GM19455 (cell line): ENCODE results near the gene IPO8.
"Not testable (repeated sequence)": the region's sequence is repeated elsewhere in the genome, so short reads cannot be mapped to it uniquely, and the experiment has no call there.

Experiments
- ATAC-seq: cut with Tn5 transposase; IDR thresholded peaks from one replicate; pipeline ENCODE4 v1.9.1; 2021; ENCODE audit not compliant: unreplicated experiment

The IPO8 gene

GRCh38 chr12:30691122-30691879, 4.4 kb downstream of the IPO8 start:
- ATAC-seq, result no peak

GRCh38 chr12:30687265-30687986, 8.2 kb downstream of the IPO8 start:
- no peak for ATAC-seq

GRCh38 chr12:30679241-30679640, 16.4 kb downstream of the IPO8 start:
- ATAC-seq, result no peak

- no peak for ATAC-seq
Measured at GRCh38 chr12:30678221-30678620, 17.4 kb downstream of the IPO8 start.

GRCh38 chr12:30661210-30661609, 34.5 kb downstream of the IPO8 start:
- no peak for ATAC-seq

GRCh38 chr12:30652034-30652696, 43.5 kb downstream of the IPO8 start:
- no peak for ATAC-seq

GRCh38 chr12:30646821-30647220, 48.8 kb downstream of the IPO8 start:
- no peak for ATAC-seq

GRCh38 chr12:30643366-30643765, 52.3 kb downstream of the IPO8 start:
- no peak for ATAC-seq

GRCh38 chr12:30640392-30640791, 55.3 kb downstream of the IPO8 start:
- ATAC-seq, result no peak

GRCh38 chr12:30635385-30635784, 60.3 kb downstream of the IPO8 start:
- no peak for ATAC-seq

GRCh38 chr12:30631740-30632139, 63.9 kb downstream of the IPO8 start:
- no peak for ATAC-seq

GRCh38 chr12:30630979-30631285, 64.7 kb downstream of the IPO8 start:
- no peak for ATAC-seq

- ATAC-seq, result no peak
Measured at GRCh38 chr12:30630076-30630978, 65.3 kb downstream of the IPO8 start.

GRCh38 chr12:30626847-30627246, 68.8 kb downstream of the IPO8 start:
- no peak for ATAC-seq

- ATAC-seq, result no peak
Measured at GRCh38 chr12:30624009-30624408, 71.7 kb downstream of the IPO8 start.

- peak; percentile 69 for ATAC-seq
Measured at GRCh38 chr12:30622509-30622908, 73.2 kb downstream of the IPO8 start.

GRCh38 chr12:30621663-30622241, 73.9 kb downstream of the IPO8 start:
- ATAC-seq, result not testable (repeated sequence)

GRCh38 chr12:30617346-30618016, 78.2 kb downstream of the IPO8 start:
- no peak for ATAC-seq

- no peak for ATAC-seq
Measured at GRCh38 chr12:30614031-30614430, 81.6 kb downstream of the IPO8 start.

- no peak for ATAC-seq
Measured at GRCh38 chr12:30613119-30613830, 82.4 kb downstream of the IPO8 start.
